Uterus (tissue), 2 donors: Measurements from ENCODE around the gene LTBP4.

Experiments
- CTCF ChIP-seq, 4 experiments: fragments of 200-600 bp in 2 of 4; fragments of 450-650 bp in 2 of 4; sonication (generic) in 2 of 4; IDR thresholded peaks; one replicate each; pipeline ENCODE4 v1.5.1; 2016 to 2019; ENCODE audit warnings: antibody characterized with exemption in 4 of 4, mild to moderate bottlenecking in 2 of 4, moderate library complexity in 1 of 4
- POLR2A ChIP-seq, 2 donors: fragments of 450-650 bp; IDR thresholded peaks; one replicate each; pipeline ENCODE4 v1.6.1; 2016; ENCODE audit warnings: antibody characterized with exemption in 2 of 2, mild to moderate bottlenecking in 1 of 2, moderate library complexity in 1 of 2

DNA sequence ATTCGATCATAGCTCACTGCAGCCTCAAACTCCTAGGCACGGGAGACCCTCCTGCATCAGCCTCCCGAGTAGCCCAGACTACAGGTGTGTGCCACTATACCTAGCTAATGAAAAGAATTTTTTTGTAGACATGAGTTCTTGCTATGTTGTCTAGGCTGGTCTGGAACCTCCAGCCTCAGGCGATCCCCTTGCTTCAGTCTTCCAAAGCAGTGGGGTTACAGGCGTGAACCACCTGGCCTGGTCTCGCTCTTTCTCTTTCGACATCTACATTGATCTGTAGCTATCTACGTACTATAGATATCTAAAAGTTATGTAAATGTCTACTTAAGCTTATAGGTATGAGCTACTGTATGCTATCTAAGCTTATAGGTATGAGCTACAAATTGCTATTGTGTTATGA lies 56.9 kb downstream of the LTBP4 start:
- TF ChIP-seq CTCF (IDR thresholded peaks at IDR 0.05) (no peak), POLR2A (IDR thresholded peaks at IDR 0.05) (no peak)
